HG03064 (cell line): ENCODE results near the gene SPO11.

Source experiments
- ATAC-seq: cut with Tn5 transposase; IDR thresholded peaks from one replicate; pipeline ENCODE4 v1.9.1; 2021; ENCODE audit warnings: low read depth; ENCODE audit not compliant: unreplicated experiment

Gene SPO11, protein sequence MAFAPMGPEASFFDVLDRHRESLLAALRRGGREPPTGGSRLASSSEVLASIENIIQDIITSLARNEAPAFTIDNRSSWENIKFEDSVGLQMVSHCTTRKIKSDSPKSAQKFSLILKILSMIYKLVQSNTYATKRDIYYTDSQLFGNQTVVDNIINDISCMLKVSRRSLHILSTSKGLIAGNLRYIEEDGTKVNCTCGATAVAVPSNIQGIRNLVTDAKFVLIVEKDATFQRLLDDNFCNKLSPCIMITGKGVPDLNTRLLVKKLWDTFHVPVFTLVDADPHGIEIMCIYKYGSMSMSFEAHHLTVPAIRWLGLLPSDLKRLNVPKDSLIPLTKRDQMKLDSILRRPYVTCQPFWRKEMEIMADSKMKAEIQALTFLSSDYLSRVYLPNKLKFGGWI

DNA sequence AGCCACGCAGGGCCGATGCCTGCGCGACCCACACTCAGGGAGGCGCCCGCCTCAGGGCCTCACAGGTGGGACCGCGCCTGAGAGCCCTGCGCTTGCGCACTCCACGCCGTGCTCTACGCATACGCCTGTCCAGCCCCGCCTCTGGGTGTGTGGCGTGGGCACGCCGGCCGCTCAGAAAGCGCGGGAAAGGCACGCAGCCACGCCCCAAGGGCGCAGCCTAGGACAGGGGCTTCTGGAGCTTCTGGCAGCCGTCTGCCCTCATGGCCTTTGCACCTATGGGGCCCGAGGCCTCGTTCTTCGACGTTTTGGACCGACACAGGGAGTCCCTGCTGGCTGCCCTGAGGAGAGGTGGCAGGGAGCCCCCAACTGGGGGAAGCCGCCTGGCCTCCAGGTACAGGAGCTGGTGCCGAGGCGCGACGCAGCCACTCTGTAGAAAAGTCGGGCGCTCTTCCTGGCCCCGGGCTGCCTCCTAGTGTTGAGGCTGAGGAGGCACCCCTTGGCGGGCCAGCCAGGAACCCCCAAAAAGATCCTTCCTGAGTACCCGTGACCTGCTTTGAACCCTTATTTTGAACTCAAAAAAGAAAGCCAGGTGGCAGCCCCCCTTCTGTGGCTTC is at the start of gene SPO11:
Gene SPO11, plus strand, starts transcription at position 196 of the 614 bp plus-strand sequence. Its CDS starts 65 bp downstream, at position 261.
- ATAC-seq: no peak

DNA sequence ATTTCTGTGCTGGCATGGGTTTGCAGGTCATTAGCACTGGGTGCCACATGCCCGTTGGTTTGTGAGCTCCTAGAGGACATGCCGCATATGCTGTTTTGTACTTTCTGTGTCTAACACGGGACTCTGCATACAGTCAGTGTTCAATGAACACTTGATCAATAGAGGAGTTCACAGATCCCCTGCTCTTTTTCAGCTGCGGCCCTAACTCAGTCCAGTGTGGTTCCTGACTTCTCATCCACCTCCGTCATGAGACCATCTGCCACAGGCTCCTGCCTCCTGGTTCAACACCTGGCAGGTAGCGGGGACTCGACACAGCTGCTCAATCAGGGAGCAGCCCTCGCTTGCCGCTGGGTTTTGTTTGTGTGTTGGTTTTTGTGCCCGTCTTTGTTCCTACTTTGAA is 49.4 kb upstream of the SPO11 start:
- no peak for ATAC-seq

DNA sequence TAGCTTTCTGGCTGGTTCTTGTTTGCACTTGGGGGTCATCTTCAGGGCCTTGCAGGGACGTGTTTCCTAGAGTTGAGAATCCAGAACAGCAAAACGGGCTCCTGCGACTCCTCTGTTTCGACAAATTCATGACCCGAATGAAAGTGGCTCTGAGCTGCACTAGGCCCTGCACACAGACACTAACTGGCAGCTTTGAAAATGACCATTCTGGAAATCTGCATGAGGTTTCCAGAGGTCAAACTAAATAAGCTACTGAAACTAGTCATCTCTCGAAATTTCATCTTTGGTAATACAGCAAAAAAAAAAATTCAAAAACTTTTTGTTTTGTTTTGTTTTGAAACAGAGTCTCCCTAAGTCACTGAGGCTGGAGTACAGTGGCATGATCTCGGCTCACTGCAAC is 47.7 kb upstream of the SPO11 start:
- no peak for ATAC-seq

DNA sequence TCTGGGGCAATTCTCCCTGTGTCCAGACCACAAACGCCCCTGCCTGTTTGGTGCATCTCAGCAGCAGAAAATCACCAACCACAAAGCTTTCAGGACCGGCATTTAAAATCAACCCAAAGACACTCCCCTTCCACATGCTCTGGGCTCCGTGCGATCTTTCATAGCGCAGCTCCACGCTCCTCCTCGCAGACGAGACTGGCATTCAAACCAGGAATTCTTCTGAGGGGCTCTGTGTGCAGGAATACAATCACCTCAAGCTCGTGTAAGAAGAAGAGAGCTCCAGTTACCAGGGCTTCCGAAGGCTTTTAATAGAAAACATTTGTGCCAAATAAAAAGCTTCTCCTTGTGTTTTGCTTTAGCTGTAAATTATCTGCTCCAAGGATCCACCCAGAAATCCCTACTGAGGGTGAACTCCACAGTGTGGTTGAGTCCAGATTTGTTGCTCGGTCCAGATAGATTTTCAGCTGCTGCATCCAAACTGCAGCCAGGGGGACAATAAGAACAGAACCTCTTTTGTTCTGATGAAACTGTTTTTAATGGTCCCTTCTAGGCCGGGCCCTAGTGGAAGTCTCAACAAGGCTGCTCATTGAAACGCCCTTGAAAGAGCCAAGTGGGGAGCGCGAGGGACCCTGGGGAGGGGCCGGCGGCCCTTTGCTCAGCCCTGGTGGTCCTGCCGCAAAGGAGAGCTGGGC is 46.8 kb upstream of the SPO11 start:
- ATAC-seq: no peak

DNA sequence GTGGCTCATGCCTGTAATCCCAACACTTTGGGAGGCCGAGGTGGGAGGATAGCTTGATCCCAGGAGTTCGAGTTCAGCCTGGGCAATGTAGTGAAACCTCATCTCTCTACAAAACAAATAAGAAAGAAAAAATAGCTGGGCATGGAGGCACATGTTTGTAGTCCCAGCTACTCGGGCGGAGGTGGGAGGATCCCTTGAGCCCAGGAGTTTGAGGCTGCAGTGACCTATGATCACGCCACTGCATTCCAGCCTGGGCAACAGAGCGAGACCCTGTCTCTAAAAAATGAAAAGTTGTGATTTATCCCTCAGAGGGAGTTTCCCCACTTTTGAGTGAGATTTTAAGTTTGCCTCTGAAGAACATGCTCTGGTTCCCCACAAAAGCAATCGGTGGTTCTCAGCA is 45.7 kb upstream of the SPO11 start:
- no peak for ATAC-seq

DNA sequence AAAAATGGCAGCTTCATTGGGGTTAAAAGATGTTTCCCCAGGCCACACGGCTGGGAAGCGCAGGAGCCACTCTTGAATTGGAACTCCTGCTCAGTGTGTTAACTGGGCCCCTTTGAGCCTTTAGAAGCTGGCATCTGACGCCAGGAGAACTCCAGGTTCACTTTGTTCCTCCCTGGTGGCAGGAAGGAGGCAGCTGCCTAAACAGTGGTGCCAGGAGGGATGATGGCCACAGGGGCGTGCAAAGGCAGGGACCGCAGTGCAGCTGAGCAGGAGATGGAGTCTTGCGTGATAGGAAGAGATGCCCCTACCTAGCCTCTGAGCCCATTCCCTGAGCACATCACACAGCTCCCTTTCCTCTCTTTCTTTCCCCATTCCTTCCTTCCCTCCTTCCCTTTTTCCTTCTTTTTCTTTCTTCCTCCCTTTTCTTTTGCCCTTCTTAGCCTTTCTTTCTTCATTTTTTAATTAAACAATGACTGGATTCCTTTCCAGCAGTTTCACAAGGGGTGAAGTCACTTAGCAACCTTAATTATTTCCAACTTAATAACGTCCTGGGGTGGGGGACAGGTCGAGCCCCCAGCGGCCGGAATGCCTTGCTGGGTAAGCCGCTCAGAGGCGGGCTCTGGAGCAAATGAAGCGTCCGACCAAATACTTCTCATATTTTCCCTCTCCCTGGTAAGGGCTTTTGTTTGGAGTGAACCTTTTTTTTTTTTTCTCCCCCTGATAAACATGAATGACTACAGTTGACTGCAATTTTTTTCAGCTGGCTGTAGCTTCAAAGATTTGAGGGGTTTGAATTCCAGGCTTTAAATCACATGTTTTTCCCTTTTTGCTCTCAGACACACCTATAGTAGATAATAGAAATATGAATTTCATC is 42.4 kb upstream of the SPO11 start:
- ATAC-seq: no peak

DNA sequence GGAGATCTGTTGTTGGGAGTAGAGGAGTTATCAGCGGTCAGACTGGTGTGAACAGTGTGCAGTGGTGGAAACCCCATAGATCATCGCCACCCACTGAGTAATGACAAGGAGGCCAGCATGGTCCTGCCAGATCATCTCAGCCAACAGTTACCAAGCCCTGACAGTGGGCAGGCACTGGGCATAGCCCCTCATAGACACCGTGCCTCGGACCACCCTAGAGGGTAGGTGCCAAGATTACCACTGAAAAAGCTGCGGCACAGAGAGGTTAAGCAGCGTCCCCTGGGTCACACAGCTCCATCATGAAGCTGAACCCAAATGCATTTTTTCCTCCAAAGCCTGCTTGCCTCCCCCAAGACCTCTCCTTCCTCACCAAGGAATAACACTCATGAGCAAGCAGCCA is 41.7 kb upstream of the SPO11 start:
- no peak for ATAC-seq

DNA sequence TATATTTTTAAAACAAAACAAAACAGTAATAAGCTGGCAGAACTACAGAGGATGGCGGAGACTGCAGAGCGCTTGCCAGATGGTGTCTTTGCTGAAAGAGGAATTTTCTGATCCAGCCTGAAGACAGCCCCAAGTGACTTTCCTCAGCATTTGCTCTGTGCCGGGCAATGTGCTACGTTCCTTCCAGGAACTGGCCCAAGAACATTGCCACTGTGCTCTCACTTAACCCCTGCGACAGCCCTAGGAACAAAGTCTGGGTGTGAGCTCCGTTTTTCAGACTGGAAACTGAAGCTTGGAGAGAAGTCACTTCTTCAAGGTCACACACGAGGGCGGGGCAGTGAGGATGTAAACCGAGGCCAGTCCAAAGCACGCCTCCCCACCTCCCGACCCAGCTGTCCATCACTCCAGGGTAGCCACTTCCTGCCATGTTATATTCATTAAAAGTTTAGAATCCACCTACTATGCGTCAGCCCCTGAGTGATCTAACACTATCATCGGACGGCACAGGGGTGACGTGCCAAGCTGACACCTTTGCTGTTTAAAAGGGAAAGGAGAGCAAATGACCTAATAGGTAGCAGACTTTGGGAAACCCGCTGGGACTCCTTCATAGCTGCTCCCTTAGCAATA is 40.8 kb upstream of the SPO11 start:
- ATAC-seq: no peak

DNA sequence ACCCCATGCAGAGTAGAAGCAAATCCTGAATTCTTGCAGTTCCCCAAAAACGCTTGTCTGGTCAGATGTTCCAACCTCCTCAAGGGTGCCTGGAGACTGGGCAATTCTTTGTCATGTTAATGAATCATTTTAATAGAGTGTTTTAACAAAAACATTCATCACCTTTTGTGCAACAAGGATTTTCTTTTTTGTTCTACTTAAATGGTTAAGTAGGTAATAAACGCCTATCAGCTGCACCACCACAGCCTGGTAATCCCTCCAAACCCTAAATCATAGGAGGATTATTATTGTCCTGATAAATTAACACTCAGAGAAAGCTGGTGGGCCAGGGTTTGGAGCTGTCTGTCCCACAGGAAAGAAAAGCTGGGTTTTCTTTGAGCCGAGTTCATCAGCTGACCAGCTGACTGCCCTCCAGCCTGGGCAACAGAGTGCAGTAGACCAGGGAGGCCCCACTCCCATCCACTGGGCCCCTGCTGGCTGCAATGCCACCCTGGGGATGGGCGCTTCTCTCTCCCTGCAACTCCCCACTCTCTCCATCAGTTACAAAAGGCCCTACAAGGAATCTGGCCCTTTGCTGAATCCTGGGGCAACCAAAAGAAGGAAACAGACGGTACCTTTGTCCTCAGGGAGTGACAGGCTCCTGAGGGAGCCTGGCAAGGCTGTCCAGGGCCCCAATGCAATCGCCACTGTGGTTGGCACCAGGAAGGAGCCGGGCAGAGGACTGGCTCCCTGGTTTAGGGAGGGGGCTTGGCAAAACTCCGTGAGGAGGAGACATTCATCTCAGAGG is 40.0 kb upstream of the SPO11 start:
- ATAC-seq: no peak

DNA sequence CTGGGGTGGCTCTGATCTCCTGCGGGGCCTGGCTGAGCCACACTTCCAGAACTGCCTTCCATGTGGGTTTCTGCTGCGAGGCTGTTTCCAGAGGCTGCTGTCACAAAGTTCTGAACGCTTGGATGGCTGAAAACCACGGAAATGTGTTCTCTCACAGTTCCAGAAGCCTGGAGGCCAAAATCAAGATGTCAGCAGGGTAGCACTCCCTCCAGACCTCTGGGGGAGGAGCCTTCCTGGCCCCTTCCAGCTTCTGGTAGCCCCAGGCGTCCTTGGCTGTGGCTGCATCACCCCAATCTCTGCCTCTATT is 39.5 kb upstream of the SPO11 start:
- no peak for ATAC-seq

DNA sequence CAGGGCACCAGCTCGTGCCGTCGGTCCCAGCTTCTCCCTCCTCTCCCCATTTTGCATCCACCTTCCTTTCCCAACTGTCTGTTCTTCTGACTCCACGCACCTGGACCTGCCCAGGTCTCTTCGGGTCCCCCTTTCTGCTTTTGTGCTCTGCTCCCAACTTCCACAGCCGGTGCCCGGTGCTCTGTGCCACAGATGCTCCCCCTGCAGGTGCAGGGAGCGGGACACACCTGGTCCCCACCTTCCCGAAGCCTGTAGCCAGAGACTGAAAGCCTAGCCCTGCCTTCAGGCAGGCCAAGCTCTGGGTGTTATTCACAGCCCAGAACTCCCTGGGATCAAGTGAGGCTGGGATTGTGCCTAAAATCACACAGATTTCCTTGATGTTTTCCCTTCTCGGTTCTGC is 38.6 kb upstream of the SPO11 start:
- no peak for ATAC-seq

DNA sequence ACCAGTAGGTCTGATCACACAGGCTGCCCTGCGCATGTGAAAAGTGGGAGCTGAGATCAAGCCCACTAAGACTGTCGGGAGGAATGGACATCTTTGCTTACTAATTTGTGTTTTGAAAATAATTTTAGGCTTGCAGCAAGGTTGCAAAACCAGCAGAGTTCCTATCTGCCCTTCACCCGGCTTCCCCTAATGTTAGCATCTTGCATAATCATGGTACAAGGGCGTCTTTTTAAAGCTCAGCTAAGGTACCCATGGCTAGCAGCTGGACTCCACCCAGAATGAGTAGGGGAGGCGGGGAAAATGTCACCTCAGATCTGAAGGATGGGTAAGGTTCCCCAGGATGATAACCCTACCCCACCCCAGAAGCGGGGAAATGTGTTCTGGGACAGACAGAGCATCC is 37.9 kb upstream of the SPO11 start:
- ATAC-seq: no peak

DNA sequence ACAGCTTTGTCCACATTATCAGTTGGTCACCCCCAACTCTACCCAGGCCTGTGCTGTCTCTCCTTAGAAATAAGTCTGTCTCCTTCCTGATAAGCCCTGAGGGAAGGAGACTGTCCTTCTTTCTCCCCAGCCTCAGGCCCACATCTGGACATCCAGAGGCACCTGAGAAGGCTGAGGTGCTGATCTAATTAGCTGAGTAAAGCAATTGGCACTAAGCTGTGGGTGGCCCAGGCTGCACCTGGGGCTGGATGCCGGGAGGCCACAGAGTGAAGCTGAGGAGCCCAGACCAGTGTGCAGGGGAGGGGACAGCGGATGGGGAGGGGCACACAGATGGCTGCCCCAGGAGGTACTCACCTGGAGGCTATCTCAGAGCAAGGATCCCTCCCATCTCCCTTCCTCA is 37.0 kb upstream of the SPO11 start:
- no peak for ATAC-seq

DNA sequence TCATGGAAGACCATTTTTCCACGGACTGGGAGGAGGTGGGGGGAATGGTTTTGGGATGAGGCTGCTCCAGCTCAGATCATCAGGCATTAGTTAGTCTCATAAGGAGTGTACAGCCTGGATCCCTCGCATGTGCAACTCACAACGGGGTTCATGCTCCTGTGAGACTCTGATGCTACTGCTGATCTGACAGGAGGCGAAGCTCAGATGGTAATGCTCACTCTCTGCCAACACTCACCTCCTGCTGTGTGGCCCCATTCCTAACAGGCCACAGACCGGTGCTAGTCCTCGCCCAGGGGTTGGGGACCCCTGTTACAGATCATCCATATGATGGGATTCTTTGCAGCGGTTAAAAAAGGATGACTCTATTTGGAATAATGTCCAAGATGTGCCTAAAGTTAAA is 35.6 kb upstream of the SPO11 start:
- ATAC-seq: no peak

DNA sequence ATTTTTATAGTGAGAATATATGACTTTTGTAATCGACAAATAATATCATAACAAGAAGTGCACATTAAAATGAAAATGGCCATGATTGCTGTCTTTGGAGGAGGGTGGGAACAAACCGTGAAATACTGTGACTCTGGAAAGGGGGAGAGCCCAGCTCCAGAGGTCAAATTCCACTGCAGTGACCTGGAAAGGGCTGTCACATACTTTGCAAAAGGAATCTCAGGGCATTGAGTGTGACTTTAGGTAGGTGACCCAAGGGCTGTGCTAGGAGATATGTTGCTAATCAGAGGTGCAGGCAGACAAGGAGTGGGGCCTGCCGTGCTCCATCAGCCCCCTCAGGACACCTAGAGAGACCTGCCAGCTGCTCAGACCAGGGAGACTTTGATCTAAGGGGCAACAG is 35.1 kb upstream of the SPO11 start:
- ATAC-seq: no peak

DNA sequence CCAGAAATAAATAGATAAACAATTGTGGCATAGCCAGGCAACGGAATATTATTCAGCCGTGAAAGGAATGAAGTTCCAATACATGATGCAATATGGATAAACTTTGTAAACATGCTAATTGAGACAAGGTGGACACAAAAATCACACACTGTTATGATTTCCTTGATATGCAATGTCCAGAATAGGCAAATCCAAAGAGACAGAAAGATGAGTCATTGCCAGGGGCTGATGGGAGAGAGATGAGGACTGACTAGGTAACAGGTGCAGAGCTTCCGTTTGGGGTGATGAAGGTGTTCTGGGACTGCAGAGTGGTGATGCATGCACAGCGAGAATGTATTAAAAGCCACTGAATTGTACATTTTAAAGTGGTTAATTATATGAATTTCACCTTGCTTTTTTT is 31.1 kb upstream of the SPO11 start:
- ATAC-seq: no peak

DNA sequence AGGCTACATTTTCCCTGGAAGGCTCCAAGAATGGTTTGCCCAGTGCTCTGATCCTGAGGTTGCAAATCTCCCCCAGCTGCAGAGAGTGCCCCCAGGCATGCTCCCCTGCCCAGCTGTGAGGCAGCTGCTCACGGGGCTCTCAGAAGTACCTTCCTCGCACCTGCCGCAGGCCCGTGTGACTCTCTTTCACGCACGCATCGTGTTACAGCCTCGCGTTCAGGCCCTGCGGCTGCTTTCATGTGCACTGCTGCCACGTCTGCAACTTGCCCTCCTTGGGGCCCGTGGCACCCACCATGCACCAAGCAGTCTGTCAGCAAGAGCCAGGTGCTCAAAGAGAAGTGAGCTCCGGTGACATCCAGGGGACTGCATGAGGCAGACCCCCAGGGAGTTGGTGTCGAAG is 28.6 kb upstream of the SPO11 start:
- no peak for ATAC-seq

DNA sequence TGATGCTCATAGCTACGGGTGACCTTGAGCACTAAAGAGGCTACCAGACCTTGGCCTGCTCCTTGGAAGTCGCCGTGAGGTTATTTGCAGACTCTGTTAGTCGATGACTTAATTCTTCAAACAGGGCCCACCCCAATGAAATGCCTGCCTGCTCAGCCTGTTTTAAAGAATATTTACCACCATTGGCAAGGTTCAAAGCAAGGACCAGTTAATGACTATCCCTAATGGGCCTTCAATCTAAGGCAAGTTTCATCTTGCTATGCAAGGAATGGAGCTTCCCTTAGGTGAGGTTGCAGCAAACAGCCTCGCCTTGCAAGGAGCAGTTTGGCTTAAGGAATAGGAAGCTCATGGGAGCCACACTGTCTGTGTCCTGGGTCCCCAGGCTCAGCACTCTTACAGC is 22.9 kb upstream of the SPO11 start:
- no peak for ATAC-seq

DNA sequence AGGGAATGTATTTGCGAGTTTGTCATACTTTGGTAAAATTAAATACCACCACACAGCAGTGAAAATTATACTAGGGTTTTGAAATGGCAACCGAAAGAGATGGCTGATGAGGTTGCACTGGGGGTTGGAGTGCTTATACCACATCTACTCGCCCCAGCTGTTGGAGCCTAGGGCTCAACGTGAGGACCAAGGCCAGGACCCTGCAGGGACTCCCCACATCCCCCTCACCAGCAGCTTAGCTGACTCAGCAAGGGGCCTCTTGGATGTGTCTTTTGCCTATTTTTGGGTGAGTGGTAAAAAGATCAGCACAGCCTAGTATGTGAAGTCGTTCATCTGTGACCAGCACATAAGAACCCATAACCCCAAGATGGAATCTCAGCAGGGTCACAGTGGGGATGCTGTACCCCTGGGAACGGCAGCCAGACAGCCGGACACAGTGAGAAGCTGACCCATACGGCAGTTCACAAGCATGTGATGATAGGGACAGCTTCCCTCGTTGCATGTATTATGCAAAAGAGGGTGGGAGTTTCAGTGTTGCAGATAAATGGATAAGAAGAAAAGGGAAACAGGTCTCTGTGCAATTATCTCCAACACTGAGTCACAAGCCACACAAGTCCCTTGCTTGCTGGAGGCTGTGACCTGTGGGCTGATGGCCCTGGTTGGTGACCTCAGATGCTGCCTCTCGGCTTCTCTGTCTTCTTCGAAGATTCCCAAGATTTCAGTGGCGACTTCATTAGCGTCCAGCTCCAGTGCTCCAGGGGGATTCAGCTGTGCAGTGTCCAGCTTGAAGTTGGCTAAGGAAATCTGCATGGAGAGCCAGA is 20.9 kb upstream of the SPO11 start:
- no peak for ATAC-seq
